ENCODE results near the gene SHMT1. TPM values are rescaled to one million over a fixed set of nuclear protein-coding genes. Genes with fewer than 3 reads are reported as not detected.
"Not testable (repeated sequence)": the region's sequence is repeated elsewhere in the genome, so short reads cannot be mapped to it uniquely, and the experiment has no call there.

Gene SHMT1
- total RNA-seq, 2 experiments from 2014 or later: 46.7 to 51.0 TPM

DNA sequence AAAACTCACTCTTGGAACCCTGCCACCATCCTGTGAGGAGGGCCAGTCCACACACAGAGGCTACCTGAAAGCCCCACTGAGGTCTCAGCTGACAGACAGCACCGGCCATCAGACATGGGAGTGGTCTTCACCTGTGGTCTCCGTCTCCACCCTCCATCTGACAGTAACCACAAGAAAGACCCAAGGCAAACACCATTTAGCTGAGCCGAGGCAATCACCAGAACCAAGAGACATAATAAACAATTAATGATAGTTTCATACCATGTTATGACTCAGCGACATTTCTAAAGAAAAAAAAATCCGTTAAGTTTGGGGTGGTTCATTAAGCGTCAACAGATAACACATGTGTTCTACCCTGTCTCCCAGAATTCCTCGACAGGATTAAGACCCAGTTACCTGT, 8.1 kb upstream of the SHMT1 start:
- intact Hi-C loops (cut with micrococcal nuclease): no loop called here
- Mint-ChIP-seq H3K27me3 (ENCODE audit: low read depth) (peaks cover 3% of the 10 kb centered on the region), H3K9me3 (no peaks in the 10 kb centered on the region), H3K36me3 (ENCODE audit: low read depth) (no peaks in the 10 kb centered on the region), H3K27ac (no peak overlapping the region), H3K4me1 (ENCODE audit: low read depth) (no peaks in the 10 kb centered on the region), H3K4me3 (no peak overlapping the region)
- CTCF ChIA-PET: no interaction called here
- DNase-seq: no peak

DNA sequence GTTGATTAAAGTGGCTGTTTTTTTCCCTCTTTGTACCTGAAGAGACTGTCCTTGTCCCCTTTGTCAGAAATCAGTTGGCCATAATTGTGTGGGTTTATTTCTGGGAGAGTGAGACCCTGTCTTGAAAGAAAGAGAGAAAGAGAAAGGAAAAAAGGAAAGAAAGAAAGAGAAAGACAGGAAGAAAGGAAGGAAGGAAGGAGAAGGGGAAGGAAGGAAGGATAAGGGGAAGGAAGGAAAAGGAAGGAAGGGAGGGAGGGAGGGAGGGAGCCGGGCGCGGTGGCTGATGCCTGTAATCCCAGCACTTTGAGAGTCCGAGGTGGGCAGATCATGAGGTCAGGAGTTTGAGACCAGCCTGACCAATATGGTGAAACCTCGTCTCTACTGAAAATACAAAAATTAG, 7.4 kb upstream of the SHMT1 start:
- Mint-ChIP-seq H3K4me1 (ENCODE audit: low read depth) (no peaks in the 10 kb centered on the region), H3K27ac (no peak overlapping the region), H3K9me3 (no peaks in the 10 kb centered on the region), H3K36me3 (ENCODE audit: low read depth) (no peaks in the 10 kb centered on the region), H3K27me3 (ENCODE audit: low read depth) (peaks cover 3% of the 10 kb centered on the region), H3K4me3 (no peak overlapping the region)
- no peak for DNase-seq
- intact Hi-C loops (cut with micrococcal nuclease): no loop called here
- CTCF ChIA-PET: interaction anchor here (0.7 kb wide), 1 partner anchor 13 kb away, joined by 3 read pairs; no protein-coding TSS in a partner anchor

DNA sequence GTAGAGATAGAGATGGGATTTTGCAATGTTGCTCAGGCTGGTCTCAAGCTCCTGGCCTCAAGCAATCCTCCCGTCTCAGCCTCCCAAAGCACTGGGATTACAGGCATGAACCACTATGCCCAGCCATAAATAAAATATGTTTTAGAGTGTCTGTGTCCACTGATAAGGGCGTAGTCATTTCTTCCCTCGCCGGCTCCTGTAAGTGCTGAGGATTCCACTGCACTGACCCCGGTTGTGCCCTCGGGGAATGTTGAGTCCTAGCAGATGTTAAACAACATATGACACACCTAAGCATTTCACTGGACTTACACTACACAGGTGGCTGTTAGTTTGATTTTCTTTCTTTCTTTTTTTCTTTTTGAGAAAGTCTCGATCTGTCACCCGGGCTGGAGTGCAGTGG, 5.6 kb upstream of the SHMT1 start:
- H3K4me1 Mint-ChIP-seq (ENCODE audit: low read depth): no peaks in the 10 kb centered on the region

DNA sequence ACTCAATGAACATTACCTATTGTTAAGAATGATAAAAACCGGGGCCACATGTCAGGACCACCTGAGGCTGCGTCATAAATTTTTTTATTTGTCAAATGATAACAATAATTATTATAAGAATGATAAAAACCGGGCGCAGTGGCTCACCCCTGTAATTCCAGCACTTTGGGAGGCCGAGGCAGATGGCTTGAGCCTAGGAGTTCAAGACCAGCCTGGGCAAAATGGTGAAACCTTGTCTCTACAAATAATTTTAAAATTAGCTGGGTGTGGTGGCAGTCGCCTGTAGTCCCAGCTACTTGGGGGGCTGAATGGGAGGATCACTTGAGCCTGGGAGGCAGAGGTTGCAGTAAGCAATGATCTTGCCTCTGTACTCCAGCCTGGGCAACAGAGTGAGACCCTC, 816 bp upstream of the SHMT1 start:
- no peaks in the 10 kb centered on the region for H3K9me3 Mint-ChIP-seq
- CTCF ChIA-PET: no interaction called here
- H3K36me3 Mint-ChIP-seq (ENCODE audit: low read depth): peaks cover 7% of the 10 kb centered on the region
- H3K27me3 Mint-ChIP-seq (ENCODE audit: low read depth): peaks cover 3% of the 10 kb centered on the region
- intact Hi-C loops (cut with micrococcal nuclease): loop anchor here (5.0 kb wide), 1 partner anchor 182 kb away; the partner anchor contains the start of gene ALKBH5
- DNase-seq: no peak
- no peak overlapping the region for H3K4me3 Mint-ChIP-seq
- H3K4me1 Mint-ChIP-seq (ENCODE audit: low read depth): peaks cover 15% of the 10 kb centered on the region
- no peak overlapping the region for H3K27ac Mint-ChIP-seq

More for the DNA sequence above, 5.6 kb upstream of the SHMT1 start:
- CTCF ChIA-PET: no interaction called here
- no peak overlapping the region for H3K4me3 Mint-ChIP-seq
- peaks cover 3% of the 10 kb centered on the region for H3K27me3 Mint-ChIP-seq (ENCODE audit: low read depth)
- H3K9me3 Mint-ChIP-seq: no peaks in the 10 kb centered on the region
- intact Hi-C loops (cut with micrococcal nuclease): no loop called here
- DNase-seq: no peak
- H3K36me3 Mint-ChIP-seq (ENCODE audit: low read depth): no peaks in the 10 kb centered on the region
- H3K27ac Mint-ChIP-seq: no peak overlapping the region

DNA sequence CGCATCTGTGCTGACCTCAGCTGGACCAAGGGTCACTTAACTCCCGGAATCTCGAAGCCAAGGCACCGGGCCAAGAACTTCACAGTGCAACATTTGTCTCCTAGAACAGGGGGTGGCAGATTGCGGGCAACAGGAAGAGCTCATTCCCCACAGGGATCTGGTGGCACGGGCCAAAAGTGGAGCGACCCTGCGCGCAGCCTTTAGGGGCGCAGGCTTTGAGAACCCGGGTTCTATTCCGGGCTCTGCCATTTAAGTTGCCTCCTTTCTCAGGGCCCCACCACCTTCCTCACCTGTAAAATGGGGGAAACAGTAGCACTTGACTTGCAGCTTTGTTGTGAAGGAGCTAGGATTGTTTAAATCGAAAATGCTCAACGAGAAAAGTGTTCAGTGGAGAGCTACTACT, 651 bp downstream of the SHMT1 start:
- peaks cover 15% of the 10 kb centered on the region for H3K4me1 Mint-ChIP-seq (ENCODE audit: low read depth)
- peak overlapping the region; percentile 89 for H3K4me3 Mint-ChIP-seq
- intact Hi-C loops (cut with micrococcal nuclease): loop anchor here (1.0 to 5.0 kb wide), 3 partner anchors 47 to 180 kb away; partner anchors contain the start of genes ALKBH5, MIEF2 and SMCR8
- H3K9me3 Mint-ChIP-seq: no peaks in the 10 kb centered on the region
- peak; percentile 11 for DNase-seq
- CTCF ChIA-PET: no interaction called here
- no peak overlapping the region for H3K27ac Mint-ChIP-seq
- peaks cover 8% of the 10 kb centered on the region for H3K36me3 Mint-ChIP-seq (ENCODE audit: low read depth)
- no peaks in the 10 kb centered on the region for H3K27me3 Mint-ChIP-seq (ENCODE audit: low read depth)

DNA sequence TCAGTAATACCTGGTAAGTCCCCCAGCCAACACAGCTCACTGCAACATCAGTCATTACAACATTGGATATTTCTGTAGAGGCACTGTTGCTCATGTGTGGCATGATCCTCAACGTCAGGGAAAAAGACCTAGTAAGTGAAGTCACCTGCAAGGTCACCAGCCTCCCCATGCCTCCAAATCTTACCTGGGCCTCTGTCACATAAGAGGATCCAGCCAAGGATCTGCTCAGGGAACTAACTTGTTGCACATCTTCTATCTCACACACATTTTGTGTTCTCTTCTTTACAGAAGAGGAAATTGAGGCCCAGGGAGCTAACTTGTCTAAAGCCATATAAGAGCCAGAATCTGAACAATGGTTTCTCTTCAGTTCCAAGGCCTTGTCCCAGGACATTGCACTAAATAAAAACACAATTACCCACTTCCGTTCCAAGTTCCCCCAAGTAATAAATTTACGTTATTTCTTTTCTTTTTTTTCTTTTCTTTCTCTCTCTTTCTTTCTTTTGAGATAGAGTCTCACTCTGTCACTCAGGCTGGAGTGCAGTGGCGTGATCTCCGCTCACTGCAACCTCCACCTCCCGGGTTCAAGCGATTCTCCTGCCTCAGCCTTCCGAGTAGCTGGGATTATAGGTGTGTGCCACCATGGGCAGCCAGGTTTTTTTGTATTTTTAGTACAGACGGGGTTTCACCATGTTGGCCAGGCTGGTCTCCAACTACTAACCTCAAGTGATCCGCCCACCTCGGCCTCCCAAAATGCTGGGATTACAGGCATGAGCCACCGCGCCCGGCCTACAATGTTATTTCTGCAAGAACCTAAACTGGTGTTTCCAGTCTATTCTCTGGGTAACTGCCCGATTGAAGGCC, 1.3 kb downstream of the SHMT1 start:
- DNase-seq: no peak
- H3K4me1 Mint-ChIP-seq (ENCODE audit: low read depth): peaks cover 15% of the 10 kb centered on the region
- CTCF ChIA-PET: interaction anchor here (0.6 kb wide), 1 partner anchor 54 kb away, joined by 3 read pairs; no protein-coding TSS in a partner anchor
- H3K4me3 Mint-ChIP-seq: peak overlapping the region; percentile 89
- H3K9me3 Mint-ChIP-seq: no peaks in the 10 kb centered on the region
- intact Hi-C loops (cut with micrococcal nuclease): loop anchor here (2.0 to 5.0 kb wide), 2 partner anchors 101 to 180 kb away; partner anchors contain the start of genes ALKBH5 and MIEF2
- H3K36me3 Mint-ChIP-seq (ENCODE audit: low read depth): peaks cover 8% of the 10 kb centered on the region
- H3K27ac Mint-ChIP-seq: no peak overlapping the region
- no peaks in the 10 kb centered on the region for H3K27me3 Mint-ChIP-seq (ENCODE audit: low read depth)

DNA sequence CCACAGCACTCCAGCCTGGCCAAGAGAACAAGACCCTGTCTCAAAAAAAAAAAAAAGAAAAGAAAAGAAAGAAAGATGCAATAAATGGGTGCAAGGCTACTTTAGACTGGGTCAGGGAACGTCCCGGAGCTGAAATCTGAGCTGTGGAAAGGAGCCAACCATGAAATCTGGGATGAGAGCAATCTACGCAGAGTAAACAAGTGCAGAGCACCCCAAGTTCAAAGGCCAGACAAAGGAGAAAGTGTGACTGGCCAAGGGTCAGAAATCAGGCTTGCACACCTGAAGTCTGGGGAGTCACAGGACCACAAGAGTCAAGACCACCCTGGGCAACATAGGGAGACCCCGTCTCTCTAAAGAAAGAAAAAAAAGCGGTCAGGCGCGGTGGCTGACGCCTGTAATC, 2.8 kb downstream of the SHMT1 start:
- DNase-seq: no peak
- CTCF ChIA-PET: no interaction called here

DNA sequence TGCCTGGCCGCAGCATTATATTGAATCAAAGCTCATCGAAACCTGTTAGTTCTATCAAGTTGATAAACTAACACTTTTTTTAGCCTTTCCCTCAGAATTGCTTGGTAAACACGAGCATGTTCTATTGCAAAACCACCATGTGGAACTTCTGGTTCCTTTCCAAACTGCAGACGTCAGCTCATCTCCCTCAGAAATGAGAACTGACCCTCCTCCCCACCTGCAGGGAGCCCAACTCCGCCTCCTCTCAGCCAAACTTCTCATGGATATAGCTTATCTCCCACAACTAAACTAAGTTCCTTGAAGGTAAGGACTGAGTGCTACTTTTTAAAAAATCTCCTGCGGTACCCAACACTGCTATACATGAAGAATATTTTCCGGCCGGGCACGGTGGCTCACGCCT, 6.7 kb downstream of the SHMT1 start:
- Mint-ChIP-seq H3K4me1 (ENCODE audit: low read depth) (peaks cover 2% of the 10 kb centered on the region), H3K27ac (no peak overlapping the region)
- CTCF ChIA-PET: no interaction called here

More for the DNA sequence above, 2.8 kb downstream of the SHMT1 start:
- Mint-ChIP-seq H3K4me3 (no peak overlapping the region), H3K27ac (no peak overlapping the region), H3K36me3 (ENCODE audit: low read depth) (peaks cover 12% of the 10 kb centered on the region), H3K9me3 (no peaks in the 10 kb centered on the region), H3K4me1 (ENCODE audit: low read depth) (peaks cover 15% of the 10 kb centered on the region), H3K27me3 (ENCODE audit: low read depth) (no peaks in the 10 kb centered on the region)
- intact Hi-C loops (cut with micrococcal nuclease): loop anchor here (5.0 kb wide), 1 partner anchor 178 kb away; the partner anchor contains the start of gene ALKBH5

DNA sequence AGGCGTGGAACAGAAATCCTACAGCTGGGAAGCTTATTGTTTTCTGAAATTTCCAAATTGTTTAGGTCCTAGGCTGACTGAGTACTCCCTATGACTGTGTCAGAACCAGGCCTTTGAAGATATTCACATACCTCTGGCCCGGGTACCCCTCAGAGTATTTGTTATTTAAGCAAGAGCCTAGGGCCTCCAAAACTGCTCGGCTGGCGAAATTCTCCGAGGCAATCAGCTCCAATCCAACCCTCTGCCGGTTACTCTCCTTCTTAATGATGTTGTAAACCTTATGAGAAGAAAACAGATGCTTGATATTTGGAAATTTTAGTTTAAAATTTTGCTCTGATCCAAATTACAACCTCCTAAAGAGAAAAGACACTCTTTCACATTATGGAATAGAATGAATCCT, 9.8 kb downstream of the SHMT1 start:
- intact Hi-C loops (cut with micrococcal nuclease): no loop called here
- Mint-ChIP-seq H3K4me1 (ENCODE audit: low read depth) (no peaks in the 10 kb centered on the region), H3K4me3 (no peak overlapping the region), H3K36me3 (ENCODE audit: low read depth) (peaks cover 20% of the 10 kb centered on the region), H3K27ac (no peak overlapping the region), H3K9me3 (no peaks in the 10 kb centered on the region), H3K27me3 (ENCODE audit: low read depth) (no peaks in the 10 kb centered on the region)
- CTCF ChIA-PET: no interaction called here
- no peak for DNase-seq

More for the DNA sequence above, 6.7 kb downstream of the SHMT1 start:
- H3K9me3 Mint-ChIP-seq: no peaks in the 10 kb centered on the region
- H3K36me3 Mint-ChIP-seq (ENCODE audit: low read depth): peaks cover 23% of the 10 kb centered on the region
- intact Hi-C loops (cut with micrococcal nuclease): no loop called here
- H3K4me3 Mint-ChIP-seq: no peak overlapping the region
- H3K27me3 Mint-ChIP-seq (ENCODE audit: low read depth): no peaks in the 10 kb centered on the region
- no peak for DNase-seq

DNA sequence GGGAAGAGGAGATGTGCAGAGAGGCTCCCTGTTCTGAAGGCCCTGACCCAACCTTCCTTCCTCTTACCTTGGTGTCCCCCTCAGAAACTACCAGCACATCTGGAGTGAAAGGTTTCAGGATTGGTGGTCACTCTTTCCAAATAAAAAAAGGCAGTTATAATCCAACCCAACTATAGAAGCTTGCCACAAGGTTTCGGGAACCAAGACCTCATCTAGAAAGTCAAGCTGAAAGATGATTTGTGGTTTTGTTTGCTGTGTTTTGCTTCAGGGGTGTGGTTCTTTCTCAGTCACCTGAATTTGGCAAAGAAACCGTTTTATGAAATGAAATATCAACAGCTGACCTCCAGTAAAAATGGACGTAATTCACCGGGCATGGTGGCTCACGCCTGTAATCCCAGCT, 19.3 kb downstream of the SHMT1 start:
- Mint-ChIP-seq H3K4me3 (no peak overlapping the region), H3K36me3 (ENCODE audit: low read depth) (peaks cover 37% of the 10 kb centered on the region), H3K4me1 (ENCODE audit: low read depth) (no peaks in the 10 kb centered on the region), H3K9me3 (no peaks in the 10 kb centered on the region), H3K27ac (no peak overlapping the region), H3K27me3 (ENCODE audit: low read depth) (no peaks in the 10 kb centered on the region)
- DNase-seq: no peak
- CTCF ChIA-PET: no interaction called here
- intact Hi-C loops (cut with micrococcal nuclease): no loop called here

DNA sequence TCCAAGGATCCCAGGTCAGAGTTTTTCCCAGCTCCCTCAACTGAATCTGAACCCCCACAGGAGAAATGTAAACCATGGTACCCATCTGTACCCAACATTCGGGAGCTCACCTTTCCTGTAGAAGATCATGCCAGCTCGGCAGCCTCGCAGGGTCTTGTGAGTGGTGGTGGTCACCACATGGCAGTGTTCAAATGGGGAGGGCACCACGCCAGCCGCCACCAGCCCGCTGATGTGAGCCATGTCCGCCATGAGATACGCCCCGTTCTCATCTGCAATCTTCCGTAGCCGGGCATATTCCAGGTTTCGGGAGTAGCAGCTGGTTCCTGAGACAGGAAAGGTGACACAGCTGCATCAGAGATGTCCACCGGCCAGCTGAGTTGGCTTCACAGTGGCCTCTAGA, 23.4 kb downstream of the SHMT1 start:
- H3K9me3 Mint-ChIP-seq: no peaks in the 10 kb centered on the region
- H3K36me3 Mint-ChIP-seq (ENCODE audit: low read depth): peaks cover 36% of the 10 kb centered on the region
- DNase-seq: no peak
- no peak overlapping the region for H3K27ac Mint-ChIP-seq
- CTCF ChIA-PET: no interaction called here
- no peak overlapping the region for H3K4me3 Mint-ChIP-seq
- H3K4me1 Mint-ChIP-seq (ENCODE audit: low read depth): no peaks in the 10 kb centered on the region
- H3K27me3 Mint-ChIP-seq (ENCODE audit: low read depth): no peaks in the 10 kb centered on the region
- intact Hi-C loops (cut with micrococcal nuclease): no loop called here

DNA sequence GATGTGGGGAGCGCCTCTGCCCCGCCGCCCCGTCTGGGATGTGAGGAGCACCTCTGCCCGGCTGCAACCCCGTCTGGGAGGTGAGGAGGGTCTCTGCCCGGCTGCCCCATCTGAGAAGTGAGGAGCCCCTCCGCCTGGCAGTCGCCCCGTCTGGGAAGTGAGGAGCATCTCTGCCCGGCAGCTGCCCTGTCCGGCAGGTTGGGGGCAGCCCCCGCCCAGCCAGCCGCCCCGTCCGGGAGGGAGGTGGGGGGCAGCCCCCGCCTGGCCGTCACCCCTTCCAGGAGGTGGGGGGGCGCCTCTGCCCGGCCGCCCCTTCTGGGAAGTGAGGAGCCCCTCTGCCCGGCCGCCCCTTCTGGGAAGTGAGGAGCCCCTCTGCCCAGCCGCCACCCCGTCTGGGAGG, 25.2 kb downstream of the SHMT1 start:
- DNase-seq; H3K27me3 Mint-ChIP-seq (ENCODE audit: low read depth); intact Hi-C loops (cut with micrococcal nuclease); H3K4me1 Mint-ChIP-seq (ENCODE audit: low read depth); H3K27ac Mint-ChIP-seq; CTCF ChIA-PET; H3K4me3 Mint-ChIP-seq; H3K9me3 Mint-ChIP-seq: not testable (repeated sequence)
- H3K36me3 Mint-ChIP-seq (ENCODE audit: low read depth): peaks cover 35% of the 10 kb centered on the region

DNA sequence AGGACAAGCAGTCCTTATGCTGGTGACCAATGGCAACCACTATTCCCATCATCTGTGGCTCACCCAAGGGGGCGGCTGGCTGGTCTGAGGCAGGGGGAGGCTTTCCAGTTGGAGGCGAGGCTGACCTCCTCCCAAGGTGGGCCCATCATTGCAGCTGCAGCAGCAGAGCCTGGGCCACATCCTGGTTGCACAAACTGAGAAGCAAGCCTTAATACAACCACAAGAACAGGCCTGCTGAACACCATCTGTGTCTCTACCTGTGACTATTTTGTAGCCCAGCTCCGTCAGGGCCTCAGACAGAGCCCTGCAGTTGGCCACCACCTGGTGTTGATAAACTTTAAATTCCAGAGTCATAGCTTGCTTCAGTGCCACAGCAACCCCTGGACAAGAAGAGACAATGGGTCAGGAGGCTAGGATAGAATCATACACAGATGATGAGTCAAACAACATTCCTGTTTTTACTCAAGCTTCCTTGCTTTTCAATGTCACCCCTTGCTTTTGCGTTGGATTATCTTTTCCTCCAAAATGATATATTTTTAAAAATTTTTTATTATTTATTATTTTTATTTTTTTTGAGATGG, 30.4 kb downstream of the SHMT1 start:
- intact Hi-C loops (cut with micrococcal nuclease): no loop called here
- Mint-ChIP-seq H3K4me3 (no peak overlapping the region), H3K27ac (no peak overlapping the region), H3K27me3 (ENCODE audit: low read depth) (no peaks in the 10 kb centered on the region), H3K9me3 (no peaks in the 10 kb centered on the region), H3K4me1 (ENCODE audit: low read depth) (no peaks in the 10 kb centered on the region), H3K36me3 (ENCODE audit: low read depth) (peaks cover 16% of the 10 kb centered on the region)
- CTCF ChIA-PET: interaction anchor here (1.1 kb wide), 1 partner anchor 10 kb away, joined by 3 read pairs; no protein-coding TSS in a partner anchor
- no peak for DNase-seq
